ENCODE measurements around the gene LRBA. TPM values are rescaled to one million over a fixed set of nuclear protein-coding genes. Genes with fewer than 3 reads are reported as not detected.

Gene LRBA
- total and polyA plus RNA-seq, 4 donors: 11.8 to 149 (median 34.2) TPM

DNA sequence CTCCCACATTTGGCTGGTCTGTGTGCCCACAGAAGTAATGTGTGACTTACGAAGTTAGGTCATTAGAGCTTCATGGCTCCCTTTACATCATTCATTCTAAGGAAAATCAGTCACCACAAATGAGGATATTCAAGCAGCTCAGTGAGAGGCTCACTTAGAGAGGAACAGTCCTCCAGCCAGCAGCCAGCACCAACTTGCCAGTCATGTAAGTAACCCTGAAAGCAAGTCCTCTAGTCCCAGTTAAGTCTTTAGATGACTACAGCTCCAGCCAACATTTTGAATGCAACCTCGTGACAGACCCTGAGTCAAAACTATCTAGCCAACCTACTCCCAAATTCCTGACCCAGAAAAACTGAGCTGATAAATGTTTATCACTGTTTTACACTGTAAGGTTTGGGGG is 71.3 kb downstream of the LRBA start:
- Histone ChIP-seq H3K4me1 (ENCODE audit: control insufficient read depth in 5 of 5, insufficient read depth in 5 of 5, low read length in 5 of 5) (peaks cover 0 to 6% (median 0%) of the 10 kb centered on the region in 5 donors), H3K9ac (ENCODE audit: insufficient read depth in 1 of 2, low read length in 2 of 2) (no peak overlapping the region), H3K9me3 (ENCODE audit: control insufficient read depth in 4 of 4, insufficient read depth in 3 of 4, low read length in 3 of 4) (no peaks in the 10 kb centered on the region), H3K36me3 (ENCODE audit: control insufficient read depth in 4 of 4, insufficient read depth in 4 of 4, low read length in 4 of 4) (no peaks in the 10 kb centered on the region), H3K27ac (ENCODE audit: low read depth in 1 of 2, low read length in 1 of 2) (no peak overlapping the region), H3K4me3 (no peak overlapping the region), H3K27me3 (ENCODE audit: control insufficient read depth in 3 of 3, insufficient read depth in 3 of 3, low read length in 2 of 3) (no peaks in the 10 kb centered on the region)
- TF ChIP-seq, protein P1, sequence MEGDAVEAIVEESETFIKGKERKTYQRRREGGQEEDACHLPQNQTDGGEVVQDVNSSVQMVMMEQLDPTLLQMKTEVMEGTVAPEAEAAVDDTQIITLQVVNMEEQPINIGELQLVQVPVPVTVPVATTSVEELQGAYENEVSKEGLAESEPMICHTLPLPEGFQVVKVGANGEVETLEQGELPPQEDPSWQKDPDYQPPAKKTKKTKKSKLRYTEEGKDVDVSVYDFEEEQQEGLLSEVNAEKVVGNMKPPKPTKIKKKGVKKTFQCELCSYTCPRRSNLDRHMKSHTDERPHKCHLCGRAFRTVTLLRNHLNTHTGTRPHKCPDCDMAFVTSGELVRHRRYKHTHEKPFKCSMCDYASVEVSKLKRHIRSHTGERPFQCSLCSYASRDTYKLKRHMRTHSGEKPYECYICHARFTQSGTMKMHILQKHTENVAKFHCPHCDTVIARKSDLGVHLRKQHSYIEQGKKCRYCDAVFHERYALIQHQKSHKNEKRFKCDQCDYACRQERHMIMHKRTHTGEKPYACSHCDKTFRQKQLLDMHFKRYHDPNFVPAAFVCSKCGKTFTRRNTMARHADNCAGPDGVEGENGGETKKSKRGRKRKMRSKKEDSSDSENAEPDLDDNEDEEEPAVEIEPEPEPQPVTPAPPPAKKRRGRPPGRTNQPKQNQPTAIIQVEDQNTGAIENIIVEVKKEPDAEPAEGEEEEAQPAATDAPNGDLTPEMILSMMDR (IDR thresholded peaks at IDR 0.05; ENCODE audit: control extremely low read depth, extremely low read depth): no peak
- ATAC-seq (ENCODE audit: insufficient read depth, low FRiP score): no peak
- 62 to 77% methylated on average over 2 of the region's 2 CpGs for WGBS, 2 donors
- peak in 1 of 3 donors; percentile 13 for DNase-seq

DNA sequence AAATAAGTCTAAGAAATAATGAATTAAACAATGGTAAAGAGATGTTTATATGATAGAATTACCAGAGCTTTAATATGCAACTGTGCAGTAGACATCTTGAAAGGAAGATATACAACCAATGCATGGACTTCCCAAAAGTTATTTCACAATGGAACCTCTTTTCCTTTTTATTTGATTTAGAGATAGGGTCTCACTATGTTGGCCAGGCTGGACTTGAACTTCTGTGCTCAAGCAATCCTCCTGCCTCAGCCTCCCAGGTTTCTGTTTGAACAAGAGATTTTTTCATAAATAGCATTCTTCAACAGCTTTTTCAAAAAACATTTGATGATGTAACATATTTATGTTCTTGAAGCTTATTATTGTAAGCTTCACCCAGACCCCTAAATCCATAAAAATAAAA is 72.0 kb downstream of the LRBA start:
- Histone ChIP-seq H3K27me3 (ENCODE audit: control insufficient read depth in 3 of 3, insufficient read depth in 3 of 3, low read length in 2 of 3) (no peaks in the 10 kb centered on the region), H3K27ac (ENCODE audit: low read depth in 1 of 2, low read length in 1 of 2) (no peak overlapping the region), H3K36me3 (ENCODE audit: control insufficient read depth in 4 of 4, insufficient read depth in 4 of 4, low read length in 4 of 4) (no peaks in the 10 kb centered on the region), H3K4me1 (ENCODE audit: control insufficient read depth in 5 of 5, insufficient read depth in 5 of 5, low read length in 5 of 5) (peaks cover 0 to 6% (median 0%) of the 10 kb centered on the region in 5 donors), H3K4me3 (no peak overlapping the region), H3K9me3 (ENCODE audit: control insufficient read depth in 4 of 4, insufficient read depth in 3 of 4, low read length in 3 of 4) (no peaks in the 10 kb centered on the region), H3K9ac (ENCODE audit: insufficient read depth in 1 of 2, low read length in 2 of 2) (no peak overlapping the region)
- no peak for ATAC-seq (ENCODE audit: insufficient read depth, low FRiP score)
- peak in 1 of 3 donors; percentile 15 for DNase-seq
- TF ChIP-seq, protein P1 (IDR thresholded peaks at IDR 0.05; ENCODE audit: control extremely low read depth, extremely low read depth): no peak

DNA sequence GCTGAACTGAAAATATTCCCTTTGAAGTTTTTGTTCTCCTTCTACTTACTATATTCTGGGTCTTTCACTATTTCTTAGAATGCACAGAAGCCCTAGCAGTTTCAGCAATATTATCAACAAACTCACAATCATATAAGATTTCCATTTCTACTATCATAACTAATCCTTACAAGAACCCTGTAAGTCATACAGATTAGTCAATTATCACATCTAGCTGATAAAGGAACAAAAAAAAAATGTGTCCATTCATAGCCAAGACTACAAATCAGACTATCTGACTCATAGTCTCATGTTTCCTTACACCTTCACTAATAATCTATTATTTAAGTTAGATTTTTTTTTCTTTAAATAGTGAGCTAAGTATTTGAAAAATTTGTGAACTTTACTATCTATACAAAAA is 72.5 kb downstream of the LRBA start:
- H3K27ac ChIP-seq (ENCODE audit: low read depth in 1 of 2, low read length in 1 of 2): no peak overlapping the region
- peaks cover 0 to 6% (median 0%) of the 10 kb centered on the region in 5 donors for H3K4me1 ChIP-seq (ENCODE audit: control insufficient read depth in 5 of 5, insufficient read depth in 5 of 5, low read length in 5 of 5)
- no peak for DNase-seq
- ATAC-seq (ENCODE audit: insufficient read depth, low FRiP score): no peak
- TF ChIP-seq, protein P1 (IDR thresholded peaks at IDR 0.05; ENCODE audit: control extremely low read depth, extremely low read depth): no peak
- no peak overlapping the region for H3K9ac ChIP-seq (ENCODE audit: insufficient read depth in 1 of 2, low read length in 2 of 2)
- no peak overlapping the region for H3K4me3 ChIP-seq
- H3K36me3 ChIP-seq (ENCODE audit: control insufficient read depth in 4 of 4, insufficient read depth in 4 of 4, low read length in 4 of 4): no peaks in the 10 kb centered on the region
- no peaks in the 10 kb centered on the region for H3K9me3 ChIP-seq (ENCODE audit: control insufficient read depth in 4 of 4, insufficient read depth in 3 of 4, low read length in 3 of 4)
- H3K27me3 ChIP-seq (ENCODE audit: control insufficient read depth in 3 of 3, insufficient read depth in 3 of 3, low read length in 2 of 3): no peaks in the 10 kb centered on the region

DNA sequence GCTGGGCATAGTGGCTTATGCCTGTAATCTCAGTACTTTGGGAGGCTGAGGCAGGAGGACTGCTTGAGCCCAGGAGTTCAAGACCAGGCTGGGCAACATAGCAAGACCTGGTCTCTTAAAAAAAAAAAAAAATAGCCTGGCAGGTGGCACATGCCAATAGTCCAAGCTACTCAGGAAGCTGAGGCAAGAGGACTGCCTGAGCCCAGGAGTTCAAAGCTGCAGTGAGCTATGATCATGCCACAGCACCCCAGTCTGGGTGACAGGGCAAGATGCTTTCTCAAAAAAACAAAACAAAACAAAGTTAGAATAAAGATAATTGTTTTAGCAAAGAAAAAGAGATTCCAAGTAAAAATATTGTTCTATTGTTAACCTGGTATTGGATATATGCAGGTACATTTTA is 75.0 kb downstream of the LRBA start:
- TF ChIP-seq, protein P1 (IDR thresholded peaks at IDR 0.05; ENCODE audit: control extremely low read depth, extremely low read depth): no peak
- H3K36me3 ChIP-seq (ENCODE audit: control insufficient read depth in 4 of 4, insufficient read depth in 4 of 4, low read length in 4 of 4): no peaks in the 10 kb centered on the region
- peaks cover 0 to 6% (median 0%) of the 10 kb centered on the region in 5 donors for H3K4me1 ChIP-seq (ENCODE audit: control insufficient read depth in 5 of 5, insufficient read depth in 5 of 5, low read length in 5 of 5)
- no peaks in the 10 kb centered on the region for H3K9me3 ChIP-seq (ENCODE audit: control insufficient read depth in 4 of 4, insufficient read depth in 3 of 4, low read length in 3 of 4)
- no peak overlapping the region for H3K9ac ChIP-seq (ENCODE audit: insufficient read depth in 1 of 2, low read length in 2 of 2)
- H3K4me3 ChIP-seq: no peak overlapping the region
- DNase-seq (no peak), ATAC-seq (ENCODE audit: insufficient read depth, low FRiP score) (no peak)
- no peak overlapping the region for H3K27ac ChIP-seq (ENCODE audit: low read depth in 1 of 2, low read length in 1 of 2)
- H3K27me3 ChIP-seq (ENCODE audit: control insufficient read depth in 3 of 3, insufficient read depth in 3 of 3, low read length in 2 of 3): no peaks in the 10 kb centered on the region
